ENCODE data around the gene RAB15.

DNA sequence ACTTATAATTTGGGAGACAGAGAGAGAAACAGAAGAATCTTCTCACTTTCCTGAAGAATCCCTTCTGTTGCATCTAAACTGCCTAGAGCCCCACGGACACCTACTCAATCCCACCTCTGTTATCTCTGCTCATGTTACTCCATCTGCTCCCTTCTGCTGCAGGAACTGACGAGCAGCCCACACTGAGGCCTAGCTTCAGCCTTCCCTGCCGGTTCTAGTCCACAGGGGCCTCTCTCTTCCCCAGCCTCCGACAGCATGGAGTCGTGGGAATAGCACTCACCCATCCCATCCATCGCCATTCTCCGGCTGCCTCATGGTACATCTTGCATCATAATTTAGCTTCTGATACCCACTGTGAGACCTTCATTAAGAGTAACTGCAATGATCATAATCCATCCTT lies 4.0 kb downstream of the RAB15 start:
- TF ChIP-seq, protein P1, sequence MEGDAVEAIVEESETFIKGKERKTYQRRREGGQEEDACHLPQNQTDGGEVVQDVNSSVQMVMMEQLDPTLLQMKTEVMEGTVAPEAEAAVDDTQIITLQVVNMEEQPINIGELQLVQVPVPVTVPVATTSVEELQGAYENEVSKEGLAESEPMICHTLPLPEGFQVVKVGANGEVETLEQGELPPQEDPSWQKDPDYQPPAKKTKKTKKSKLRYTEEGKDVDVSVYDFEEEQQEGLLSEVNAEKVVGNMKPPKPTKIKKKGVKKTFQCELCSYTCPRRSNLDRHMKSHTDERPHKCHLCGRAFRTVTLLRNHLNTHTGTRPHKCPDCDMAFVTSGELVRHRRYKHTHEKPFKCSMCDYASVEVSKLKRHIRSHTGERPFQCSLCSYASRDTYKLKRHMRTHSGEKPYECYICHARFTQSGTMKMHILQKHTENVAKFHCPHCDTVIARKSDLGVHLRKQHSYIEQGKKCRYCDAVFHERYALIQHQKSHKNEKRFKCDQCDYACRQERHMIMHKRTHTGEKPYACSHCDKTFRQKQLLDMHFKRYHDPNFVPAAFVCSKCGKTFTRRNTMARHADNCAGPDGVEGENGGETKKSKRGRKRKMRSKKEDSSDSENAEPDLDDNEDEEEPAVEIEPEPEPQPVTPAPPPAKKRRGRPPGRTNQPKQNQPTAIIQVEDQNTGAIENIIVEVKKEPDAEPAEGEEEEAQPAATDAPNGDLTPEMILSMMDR (IDR thresholded peaks at IDR 0.05 in 2 of 3, conservative IDR thresholded peaks at IDR 0.05 in 1 of 3; ENCODE audit: borderline replicate concordance in 1 of 3, insufficient read depth in 1 of 3, low read depth in 2 of 3, low read length in 2 of 3) = no peak
- TF ChIP-seq, protein P2, sequence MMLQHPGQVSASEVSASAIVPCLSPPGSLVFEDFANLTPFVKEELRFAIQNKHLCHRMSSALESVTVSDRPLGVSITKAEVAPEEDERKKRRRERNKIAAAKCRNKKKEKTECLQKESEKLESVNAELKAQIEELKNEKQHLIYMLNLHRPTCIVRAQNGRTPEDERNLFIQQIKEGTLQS (IDR thresholded peaks at IDR 0.05) = no peak
- TF ChIP-seq ZNF274 (IDR thresholded peaks at IDR 0.05; ENCODE audit: low read depth, low read length) (no peak), POLR2AphosphoS5 (IDR thresholded peaks at IDR 0.05; ENCODE audit: low read depth, low read length) (no peak)
